K562 (cell line): ENCODE measurements around the gene FUZ. TPM values are rescaled to one million over a fixed set of nuclear protein-coding genes. Genes with fewer than 3 reads are reported as not detected.

Experiments used
- CBFA2T3 ChIP-seq: fragments of 450-650 bp; IDR thresholded peaks from 2 replicates; pipeline ENCODE4 v1.6.1; 2017
- CHCHD3 ChIP-seq: fragments of 250-450 bp; sonication (Bioruptor Pico); IDR thresholded peaks from 2 replicates; pipeline ENCODE4 v2.1.2; 2022; ENCODE audit warnings: mild to moderate bottlenecking
- DMBX1 ChIP-seq: fragments of 250-450 bp; sonication (Bioruptor Pico); IDR thresholded peaks from 2 replicates; pipeline ENCODE4 v1.8.0; 2022; ENCODE audit warnings: inconsistent platforms, mild to moderate bottlenecking, moderate library complexity, borderline replicate concordance
- E2F3 ChIP-seq: fragments of 250-450 bp; sonication (Bioruptor Pico); IDR thresholded peaks from 2 replicates; pipeline ENCODE4 v1.4.0; 2020; ENCODE audit warnings: mild to moderate bottlenecking
- ERF ChIP-seq: fragments of 450-650 bp; formaldehyde crosslinking; IDR thresholded peaks from 2 replicates; pipeline ENCODE4 v1.4.0; 2020; ENCODE audit warnings: mild to moderate bottlenecking, mixed read lengths
- GMEB1 ChIP-seq: fragments of 250-450 bp; sonication (Bioruptor Pico); IDR thresholded peaks from 2 replicates; pipeline ENCODE4 v1.4.0; 2020; ENCODE audit warnings: mild to moderate bottlenecking
- HDAC6 ChIP-seq: IDR thresholded peaks from 2 replicates; pipeline ENCODE4 v1.6.1; 2012; ENCODE audit warnings: low read depth, mild to moderate bottlenecking, control low read depth, inconsistent platforms, low read length, moderate library complexity
- JUNB ChIP-seq: fragments of 450-650 bp; formaldehyde crosslinking; conservative IDR thresholded peaks from 2 replicates; pipeline ENCODE4 v1.4.0; 2020; ENCODE audit warnings: mild to moderate bottlenecking
- MAZ ChIP-seq, 2 experiments: fragments of 450-650 bp in 1 of 2; sonication (generic) in 1 of 2; formaldehyde crosslinking; IDR thresholded peaks in 1 of 2; conservative IDR thresholded peaks in 1 of 2; 2 replicates each; pipeline versions ENCODE4 v1.4.0 to v1.5.0; 2020; ENCODE audit warnings: mild to moderate bottlenecking in 1 of 2, missing genetic modification reagents in 1 of 2
- MEF2D ChIP-seq: conservative IDR thresholded peaks from 2 replicates; pipeline ENCODE4 v1.6.1; 2016; ENCODE audit warnings: low read depth, missing genetic modification characterization, missing compliant biosample characterization
- MLLT1 ChIP-seq, 2 experiments: fragments of 450-650 bp; IDR thresholded peaks; 2 replicates each; pipeline ENCODE4 v1.6.1; 2016
- MTF1 ChIP-seq: fragments of 250-450 bp; sonication (Bioruptor Pico); IDR thresholded peaks from 2 replicates; pipeline ENCODE4 v1.9.0; 2021; ENCODE audit warnings: moderate library complexity, mild to moderate bottlenecking, inconsistent platforms, borderline replicate concordance
- SREBF1 ChIP-seq: fragments of 150-350 bp; IDR thresholded peaks from 2 replicates; pipeline ENCODE4 v1.6.1; 2014; ENCODE audit warnings: antibody characterized with exemption, low read depth, low read length, borderline replicate concordance
- TBL1XR1 ChIP-seq, 2 experiments: IDR thresholded peaks; 2 replicates each; pipeline ENCODE4 v1.6.1; 2012; ENCODE audit warnings: improper control_type of control experiment in 2 of 2, low read length in 2 of 2, mild to moderate bottlenecking in 1 of 2
- TCF7L2 ChIP-seq: fragments of 150-350 bp; IDR thresholded peaks from 2 replicates; pipeline ENCODE4 v1.6.1; 2016; ENCODE audit warnings: low read depth, mild to moderate bottlenecking, low read length, moderate library complexity
- THRB ChIP-seq: fragments of 450-650 bp; formaldehyde crosslinking; conservative IDR thresholded peaks from 2 replicates; pipeline ENCODE4 v1.4.0; 2022; ENCODE audit warnings: mild to moderate bottlenecking, missing genetic modification characterization
- ZNF77 ChIP-seq: fragments of 250-450 bp; sonication (Bioruptor Pico); IDR thresholded peaks from 2 replicates; pipeline ENCODE4 v1.5.0; 2020
- ZSCAN29 ChIP-seq: fragments of 450-650 bp; IDR thresholded peaks from 2 replicates; pipeline ENCODE4 v1.6.1; 2017
- polyA plus RNA-seq, 8 experiments: library from polyadenylated mRNA; depleted of rRNA in 4 of 8; stranded (reverse) in 5 of 8; unstranded in 3 of 8; fragments of >200 nt; fragmentation: Nextera tagmentation in 2 of 8; fragmentation: Illumina TruSeq in 1 of 8; extraction: Ambion mirVana in 2 of 8; extraction: Trizol in 1 of 8; gene quantifications; 2 replicates each; pipeline versions ENCODE4 v1.2.1 to v1.2.3, GENCODE V29; 2011 to 2014; ENCODE audit warnings: inconsistent platforms in 1 of 8, missing spikeins in 1 of 8
- total RNA-seq, 7 experiments: library from RNA; depleted of rRNA in 6 of 7; stranded (reverse); fragments of >200 nt in 6 of 7; fragmentation: Illumina TruSeq in 2 of 7; extraction: Trizol in 2 of 7; gene quantifications; 2 replicates each; pipeline versions ENCODE4 v1.2.1 to v1.2.3, GENCODE V29; 2011 to 2021; ENCODE audit warnings: low replicate concordance in 1 of 7
- TF ChIP-seq, protein P1 (sequence below): fragments of 450-650 bp; IDR thresholded peaks from 2 replicates; pipeline ENCODE4 v1.6.1; 2017; ENCODE audit warnings: antibody characterized with exemption
- TF ChIP-seq, protein P2 (sequence below): fragments of 250-450 bp; sonication (Bioruptor Pico); IDR thresholded peaks from 2 replicates; pipeline ENCODE4 v1.5.0; 2020; ENCODE audit warnings: mild to moderate bottlenecking

The FUZ gene
- total and polyA plus RNA-seq, 9 of the 15 experiments (the other 6 are each of a cell fraction or from before 2014, with no cell fraction given): 0.17 to 7.6 (median 3.6) TPM; not detected in 1

DNA sequence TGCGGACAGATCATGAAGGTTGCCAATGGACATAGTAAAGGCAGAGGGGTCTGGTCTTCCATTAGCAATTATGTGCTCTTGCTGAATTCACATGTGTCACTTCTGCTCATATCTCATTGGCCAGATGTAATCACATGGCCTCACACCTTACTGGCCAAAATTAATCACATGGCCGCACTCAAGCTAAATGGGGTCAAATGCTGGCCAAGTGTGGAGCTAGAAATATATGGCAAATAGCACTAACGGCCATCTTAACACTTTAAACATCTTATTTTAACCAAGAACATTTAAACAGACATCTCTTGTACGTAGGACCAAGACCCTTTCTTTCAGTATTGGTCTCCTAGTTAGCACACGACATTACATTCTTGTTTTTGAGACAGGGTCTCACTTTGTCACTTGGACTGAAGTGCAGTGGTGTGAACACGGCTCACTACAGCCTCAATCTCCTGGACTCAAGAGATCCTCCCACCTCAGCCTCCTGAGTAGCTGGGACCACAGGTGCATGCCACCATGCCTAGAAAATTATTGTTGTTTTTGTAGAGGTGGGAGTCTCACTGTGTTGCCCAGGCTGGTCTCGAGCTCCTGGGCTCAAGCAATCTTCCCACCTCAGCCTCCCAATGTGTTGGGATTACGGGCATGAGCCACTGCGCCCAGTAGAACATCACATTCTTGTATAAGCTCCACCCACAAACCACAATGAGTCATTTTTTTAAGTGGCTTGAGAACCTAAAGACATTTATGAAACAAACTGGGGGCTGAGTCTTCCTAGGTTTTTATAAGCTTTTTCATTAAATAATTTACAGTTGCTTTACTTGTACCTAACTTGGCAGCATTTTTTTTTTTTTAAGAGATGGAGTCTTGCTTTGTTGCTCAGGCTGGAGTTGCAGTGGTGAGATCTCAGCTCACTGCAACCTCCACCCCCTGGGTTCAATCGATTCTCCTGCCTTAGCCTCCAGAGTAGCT lies 34.9 kb upstream of the FUZ start (continued):
- TF ChIP-seq, protein P1, sequence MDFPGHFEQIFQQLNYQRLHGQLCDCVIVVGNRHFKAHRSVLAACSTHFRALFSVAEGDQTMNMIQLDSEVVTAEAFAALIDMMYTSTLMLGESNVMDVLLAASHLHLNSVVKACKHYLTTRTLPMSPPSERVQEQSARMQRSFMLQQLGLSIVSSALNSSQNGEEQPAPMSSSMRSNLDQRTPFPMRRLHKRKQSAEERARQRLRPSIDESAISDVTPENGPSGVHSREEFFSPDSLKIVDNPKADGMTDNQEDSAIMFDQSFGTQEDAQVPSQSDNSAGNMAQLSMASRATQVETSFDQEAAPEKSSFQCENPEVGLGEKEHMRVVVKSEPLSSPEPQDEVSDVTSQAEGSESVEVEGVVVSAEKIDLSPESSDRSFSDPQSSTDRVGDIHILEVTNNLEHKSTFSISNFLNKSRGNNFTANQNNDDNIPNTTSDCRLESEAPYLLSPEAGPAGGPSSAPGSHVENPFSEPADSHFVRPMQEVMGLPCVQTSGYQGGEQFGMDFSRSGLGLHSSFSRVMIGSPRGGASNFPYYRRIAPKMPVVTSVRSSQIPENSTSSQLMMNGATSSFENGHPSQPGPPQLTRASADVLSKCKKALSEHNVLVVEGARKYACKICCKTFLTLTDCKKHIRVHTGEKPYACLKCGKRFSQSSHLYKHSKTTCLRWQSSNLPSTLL: no peak
- TF ChIP-seq THRB (CRISPR knock-in tag): no peak
- TF ChIP-seq SREBF1: no peak
- TF ChIP-seq ZSCAN29: no peak
- peak in 1 of 2 experiments; percentile 78; a peak in 1 of 4 replicates for TF ChIP-seq MLLT1 (IDR thresholded peaks at IDR 0.05)
- TF ChIP-seq ERF: no peak
- TF ChIP-seq JUNB (CRISPR knock-in tag): 0 out of 2 replicates have a peak, but pooled peaks have one; percentile 23
- no peak for TF ChIP-seq CHCHD3 (CRISPR knock-in tag)
- TF ChIP-seq TBL1XR1 (IDR thresholded peaks at IDR 0.05; ENCODE audit: low read length in 2 of 2): no peak
- no peak for TF ChIP-seq E2F3 (CRISPR knock-in tag)
- TF ChIP-seq MEF2D: 0 out of 2 replicates have a peak, but pooled peaks have one; percentile 24
- no peak for TF ChIP-seq GMEB1
- TF ChIP-seq MTF1 (CRISPR knock-in tag): no peak
- TF ChIP-seq HDAC6: no peak
- no peak for TF ChIP-seq ZNF77
- TF ChIP-seq TCF7L2: 0 out of 2 replicates have a peak, but pooled peaks have one; percentile 39
- TF ChIP-seq, protein P2, sequence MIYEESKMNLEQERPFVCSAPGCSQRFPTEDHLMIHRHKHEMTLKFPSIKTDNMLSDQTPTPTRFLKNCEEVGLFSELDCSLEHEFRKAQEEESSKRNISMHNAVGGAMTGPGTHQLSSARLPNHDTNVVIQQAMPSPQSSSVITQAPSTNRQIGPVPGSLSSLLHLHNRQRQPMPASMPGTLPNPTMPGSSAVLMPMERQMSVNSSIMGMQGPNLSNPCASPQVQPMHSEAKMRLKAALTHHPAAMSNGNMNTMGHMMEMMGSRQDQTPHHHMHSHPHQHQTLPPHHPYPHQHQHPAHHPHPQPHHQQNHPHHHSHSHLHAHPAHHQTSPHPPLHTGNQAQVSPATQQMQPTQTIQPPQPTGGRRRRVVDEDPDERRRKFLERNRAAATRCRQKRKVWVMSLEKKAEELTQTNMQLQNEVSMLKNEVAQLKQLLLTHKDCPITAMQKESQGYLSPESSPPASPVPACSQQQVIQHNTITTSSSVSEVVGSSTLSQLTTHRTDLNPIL (CRISPR knock-in tag): no peak
- TF ChIP-seq MAZ (CRISPR knock-in tag; conservative IDR thresholded peaks at IDR 0.05 in 1 of 2, IDR thresholded peaks at IDR 0.05 in 1 of 2): no peak; a peak in 1 of 4 replicates
- TF ChIP-seq CBFA2T3: 0 out of 2 replicates have a peak, but pooled peaks have one; percentile 2
- TF ChIP-seq DMBX1 (CRISPR knock-in tag): no peak
